ENCODE results near the gene GPR15LG.

GPR15LG gene

GRCh38 chr10:84138478-84139125 lies 35.0 kb upstream of the GPR15LG start:
- no peak overlapping the region for H3K27ac ChIP-seq (ENCODE audit: poor library complexity, severe bottlenecking)
- no peaks in the 10 kb centered on the region for H3K9me3 ChIP-seq (ENCODE audit: severe bottlenecking)
- DNase-seq (ENCODE audit: low spot score) = no peak
- H3K27me3 ChIP-seq (ENCODE audit: insufficient read depth, poor library complexity, severe bottlenecking) = no peaks in the 10 kb centered on the region
- H3K4me1 ChIP-seq (ENCODE audit: insufficient read depth, poor library complexity, severe bottlenecking) = peaks cover 9% of the 10 kb centered on the region
- peak overlapping the region; percentile 76 for H3K4me3 ChIP-seq (ENCODE audit: severe bottlenecking)
- no peak for TF ChIP-seq CTCF (IDR thresholded peaks at IDR 0.05; ENCODE audit: poor library complexity, severe bottlenecking)
- no peak for ATAC-seq (ENCODE audit: low read depth)
- peaks cover 30% of the 10 kb centered on the region for H3K36me3 ChIP-seq (ENCODE audit: low read depth)

GRCh38 chr10:84139126-84140035 lies 34.2 kb upstream of the GPR15LG start, which contains the start of gene GHITM:
GHITM (plus strand) TSS chr10:84139509; CDS start chr10:84141501, 1,992 bp downstream.
- ATAC-seq (ENCODE audit: low read depth) (peak; percentile 92), DNase-seq (ENCODE audit: low spot score) (peak; percentile 96)
- Histone ChIP-seq H3K4me1 (ENCODE audit: insufficient read depth, poor library complexity, severe bottlenecking) (peaks cover 9% of the 10 kb centered on the region), H3K27ac (ENCODE audit: poor library complexity, severe bottlenecking) (peak within 1 kb of the TSS; percentile 63), H3K9me3 (ENCODE audit: severe bottlenecking) (no peaks in the 10 kb centered on the region), H3K4me3 (ENCODE audit: severe bottlenecking) (peak within 1 kb of the TSS; percentile 76), H3K27me3 (ENCODE audit: insufficient read depth, poor library complexity, severe bottlenecking) (no peaks in the 10 kb centered on the region), H3K36me3 (ENCODE audit: low read depth) (peaks cover 38% of the 10 kb centered on the region)
- TF ChIP-seq CTCF (IDR thresholded peaks at IDR 0.05; ENCODE audit: poor library complexity, severe bottlenecking) = no peak

- peak overlapping the region; percentile 63 for H3K27ac ChIP-seq (ENCODE audit: poor library complexity, severe bottlenecking)
- TF ChIP-seq CTCF (IDR thresholded peaks at IDR 0.05; ENCODE audit: poor library complexity, severe bottlenecking) = no peak
These were observed 33.6 kb upstream of the GPR15LG start for GRCh38 chr10:84140036-84140379.

GRCh38 chr10:84147347-84147746 lies 26.3 kb upstream of the GPR15LG start:
- no peak for ATAC-seq (ENCODE audit: low read depth)
- no peak for TF ChIP-seq CTCF (IDR thresholded peaks at IDR 0.05; ENCODE audit: poor library complexity, severe bottlenecking)
- Histone ChIP-seq H3K36me3 (ENCODE audit: low read depth) (peaks cover 100% of the 10 kb centered on the region), H3K9me3 (ENCODE audit: severe bottlenecking) (no peaks in the 10 kb centered on the region), H3K4me1 (ENCODE audit: insufficient read depth, poor library complexity, severe bottlenecking) (no peaks in the 10 kb centered on the region), H3K4me3 (ENCODE audit: severe bottlenecking) (no peak overlapping the region), H3K27me3 (ENCODE audit: insufficient read depth, poor library complexity, severe bottlenecking) (no peaks in the 10 kb centered on the region), H3K27ac (ENCODE audit: poor library complexity, severe bottlenecking) (no peak overlapping the region)
- no peak for DNase-seq (ENCODE audit: low spot score)

More at GRCh38 chr10:84140036-84140379, 33.6 kb upstream of the GPR15LG start:
- Histone ChIP-seq H3K36me3 (ENCODE audit: low read depth) (peaks cover 44% of the 10 kb centered on the region), H3K4me1 (ENCODE audit: insufficient read depth, poor library complexity, severe bottlenecking) (peaks cover 9% of the 10 kb centered on the region), H3K4me3 (ENCODE audit: severe bottlenecking) (peak overlapping the region; percentile 76), H3K27me3 (ENCODE audit: insufficient read depth, poor library complexity, severe bottlenecking) (no peaks in the 10 kb centered on the region), H3K9me3 (ENCODE audit: severe bottlenecking) (no peaks in the 10 kb centered on the region)
- ATAC-seq (ENCODE audit: low read depth) = peak; percentile 18; the same call in 2 of the 3 replicates
- no peak for DNase-seq (ENCODE audit: low spot score)
